Amniotic epithelial cell (primary cell): Measurements from ENCODE around the gene RTN3.
"Not testable (repeated sequence)": the region's sequence is repeated elsewhere in the genome, so short reads cannot be mapped to it uniquely, and the experiment has no call there.

ENCODE experiments used
- DNase-seq: peaks from one replicate; pipeline ENCODE4 v3.0.0-alpha.2; 2010; ENCODE audit warnings: low read depth

RTN3 gene

DNA sequence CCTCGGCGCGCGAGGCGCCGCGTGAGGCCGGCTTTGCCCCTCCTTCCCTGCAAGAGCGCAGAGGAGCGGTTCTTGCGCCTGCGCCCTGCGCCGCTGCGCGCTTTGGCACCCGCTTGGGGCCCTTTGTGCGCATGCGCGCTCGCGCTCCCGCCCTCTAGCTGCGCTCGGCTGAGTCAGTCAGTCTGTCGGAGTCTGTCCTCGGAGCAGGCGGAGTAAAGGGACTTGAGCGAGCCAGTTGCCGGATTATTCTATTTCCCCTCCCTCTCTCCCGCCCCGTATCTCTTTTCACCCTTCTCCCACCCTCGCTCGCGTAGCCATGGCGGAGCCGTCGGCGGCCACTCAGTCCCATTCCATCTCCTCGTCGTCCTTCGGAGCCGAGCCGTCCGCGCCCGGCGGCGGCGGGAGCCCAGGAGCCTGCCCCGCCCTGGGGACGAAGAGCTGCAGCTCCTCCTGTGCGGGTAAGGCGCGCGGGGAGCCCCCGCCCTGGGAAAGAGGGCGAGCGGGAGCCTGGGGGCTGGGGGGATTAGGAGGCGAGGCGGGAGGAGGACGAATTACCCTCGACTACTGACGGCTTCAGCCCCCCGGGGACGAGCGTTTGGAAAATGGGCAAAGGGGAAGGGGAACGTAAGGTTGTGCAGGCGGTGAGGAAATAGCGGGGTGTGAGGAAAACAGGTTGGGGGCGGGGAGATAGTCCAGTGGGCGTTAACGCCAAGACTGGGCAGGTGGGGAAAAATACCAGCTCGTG is at the start of gene RTN3:
Gene RTN3 (plus strand): TSS at position 180 of the 745 bp plus-strand sequence. CDS start 137 bp downstream, at position 317.
- peak; percentile 95 for DNase-seq

DNA sequence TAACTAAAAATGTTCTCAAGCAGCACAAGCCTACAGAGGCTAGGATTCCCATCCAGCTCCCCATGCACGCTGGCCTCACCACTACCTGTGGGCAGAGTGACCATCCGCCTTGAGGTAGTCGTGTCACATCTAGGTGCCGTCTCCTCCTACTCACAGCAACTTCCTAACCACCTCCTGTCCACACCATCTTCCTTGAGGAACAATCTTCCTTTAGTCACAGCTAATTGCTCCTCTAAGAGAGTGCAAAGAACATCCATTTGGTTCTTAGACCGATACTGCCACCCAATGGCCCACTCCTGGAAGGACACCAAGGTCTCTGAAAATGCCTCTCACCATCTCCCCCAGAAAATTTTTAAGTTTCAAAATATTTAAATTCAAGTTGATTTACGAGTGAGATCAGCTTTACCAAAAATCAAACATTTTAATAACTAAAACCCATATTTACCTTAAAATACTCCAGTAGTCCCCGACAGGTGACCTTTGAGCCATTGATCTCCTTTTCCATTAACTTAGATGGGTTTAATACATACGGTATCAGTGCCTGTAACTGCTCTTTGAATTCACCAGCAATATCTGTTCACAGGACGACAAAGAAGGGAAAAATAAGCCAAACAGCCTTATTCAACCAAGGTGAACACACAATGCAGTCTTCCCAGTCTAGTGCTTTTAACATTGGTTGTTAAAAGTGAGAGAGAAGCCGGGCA is 45.4 kb upstream of the RTN3 start:
- DNase-seq, result peak; percentile 64

DNA sequence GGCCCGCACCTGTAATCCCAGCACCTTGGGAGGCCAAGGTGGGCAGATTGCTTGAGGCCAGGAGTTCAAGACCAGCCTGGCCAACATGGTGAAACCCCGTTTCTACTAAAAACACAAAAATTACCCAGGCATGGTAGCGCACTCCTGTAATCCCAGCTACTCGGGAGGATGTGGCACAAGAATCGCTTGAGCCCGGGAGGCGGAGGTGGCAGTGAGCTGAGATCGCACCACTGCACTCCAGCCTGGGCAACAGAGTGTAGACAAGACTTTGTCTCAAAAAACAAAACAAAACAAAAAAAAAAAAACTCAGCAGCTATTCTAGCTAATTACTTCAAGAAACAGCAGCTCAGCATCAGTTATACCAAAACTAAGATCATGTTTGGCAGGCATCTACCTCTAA is 42.9 kb upstream of the RTN3 start:
- not testable (repeated sequence) for DNase-seq

DNA sequence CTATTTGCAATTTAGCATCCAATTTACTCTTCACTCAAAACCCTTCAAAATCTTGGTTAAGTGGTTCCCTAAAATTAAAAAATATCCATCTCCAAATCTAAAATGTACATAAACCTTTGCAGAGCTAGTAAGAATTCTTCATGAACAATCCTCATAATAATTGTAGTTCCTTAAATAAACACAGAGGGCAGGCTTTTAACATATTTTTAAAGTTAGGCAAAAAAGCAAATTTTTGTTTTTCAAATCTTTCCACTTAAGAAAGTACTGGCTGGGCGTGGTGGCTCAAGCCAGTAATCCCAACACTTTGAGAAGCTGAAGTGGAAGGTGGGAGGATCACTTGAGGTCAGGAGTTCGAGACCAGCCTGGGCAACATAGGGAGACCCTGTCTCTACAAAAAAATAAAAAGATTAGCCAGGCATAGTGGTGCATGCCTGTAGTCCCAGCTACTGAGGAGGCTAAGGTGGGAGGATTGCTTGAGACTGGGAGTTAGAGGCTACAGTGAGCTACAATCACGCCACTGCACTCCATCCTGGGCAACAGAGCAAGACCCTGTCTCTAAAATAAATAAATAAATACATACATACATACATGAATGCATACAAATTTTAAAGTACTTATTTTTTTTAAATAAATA is 42.0 kb upstream of the RTN3 start:
- peak; percentile 33 for DNase-seq

- peak; percentile 42 for DNase-seq
Measured at GRCh38 chr11:63641727-63642126, 39.6 kb upstream of the RTN3 start.

DNA sequence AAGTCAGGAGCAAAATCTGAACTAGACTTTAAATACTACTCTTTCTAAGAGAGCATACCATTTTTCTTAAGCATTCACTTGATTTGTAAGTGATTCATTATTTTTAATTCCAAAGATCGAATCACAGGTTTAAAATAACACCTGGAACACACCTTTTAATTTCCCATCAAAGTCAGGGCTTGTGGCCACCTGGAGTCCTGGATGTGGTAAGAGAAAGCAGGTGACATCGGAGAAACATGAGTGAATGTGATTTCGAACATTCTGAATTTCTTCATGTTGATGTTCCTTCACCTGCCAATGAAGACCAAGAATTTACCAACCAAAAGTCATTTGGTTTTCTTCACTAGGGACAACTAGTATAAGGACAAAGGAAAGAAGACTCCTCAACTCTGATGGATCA is 38.1 kb upstream of the RTN3 start:
- no peak for DNase-seq

DNA sequence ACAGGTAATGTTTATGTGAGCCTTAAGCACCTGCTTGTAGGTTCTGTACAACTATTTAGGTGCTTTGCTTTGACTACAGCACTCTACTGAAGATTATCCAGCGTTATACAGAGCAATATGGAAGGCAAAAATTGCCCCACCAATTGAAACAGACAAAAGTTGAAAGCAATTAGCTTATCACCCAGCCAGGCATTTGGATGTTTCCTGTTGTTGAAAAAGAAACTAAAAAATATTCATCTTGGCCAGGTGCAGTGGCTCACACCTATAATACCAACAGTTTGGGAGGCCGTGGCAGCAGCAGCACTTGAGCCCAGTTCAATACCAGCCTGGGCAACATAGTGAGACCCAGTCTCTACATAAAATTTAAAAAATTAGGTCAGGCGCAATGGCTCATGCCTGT is 28.6 kb upstream of the RTN3 start:
- DNase-seq, result no peak

- DNase-seq, result no peak
Measured at GRCh38 chr11:63660972-63661371, 20.3 kb upstream of the RTN3 start.

- peak; percentile 78 for DNase-seq
Measured at GRCh38 chr11:63663809-63664208, 17.5 kb upstream of the RTN3 start.

- peak; percentile 92 for DNase-seq
Measured at GRCh38 chr11:63666874-63667273, 14.4 kb upstream of the RTN3 start.

- peak; percentile 87 for DNase-seq
Measured at GRCh38 chr11:63667995-63668795, 13.1 kb upstream of the RTN3 start.

GRCh38 chr11:63670096-63670432 is 11.2 kb upstream of the RTN3 start:
- no peak for DNase-seq

DNA sequence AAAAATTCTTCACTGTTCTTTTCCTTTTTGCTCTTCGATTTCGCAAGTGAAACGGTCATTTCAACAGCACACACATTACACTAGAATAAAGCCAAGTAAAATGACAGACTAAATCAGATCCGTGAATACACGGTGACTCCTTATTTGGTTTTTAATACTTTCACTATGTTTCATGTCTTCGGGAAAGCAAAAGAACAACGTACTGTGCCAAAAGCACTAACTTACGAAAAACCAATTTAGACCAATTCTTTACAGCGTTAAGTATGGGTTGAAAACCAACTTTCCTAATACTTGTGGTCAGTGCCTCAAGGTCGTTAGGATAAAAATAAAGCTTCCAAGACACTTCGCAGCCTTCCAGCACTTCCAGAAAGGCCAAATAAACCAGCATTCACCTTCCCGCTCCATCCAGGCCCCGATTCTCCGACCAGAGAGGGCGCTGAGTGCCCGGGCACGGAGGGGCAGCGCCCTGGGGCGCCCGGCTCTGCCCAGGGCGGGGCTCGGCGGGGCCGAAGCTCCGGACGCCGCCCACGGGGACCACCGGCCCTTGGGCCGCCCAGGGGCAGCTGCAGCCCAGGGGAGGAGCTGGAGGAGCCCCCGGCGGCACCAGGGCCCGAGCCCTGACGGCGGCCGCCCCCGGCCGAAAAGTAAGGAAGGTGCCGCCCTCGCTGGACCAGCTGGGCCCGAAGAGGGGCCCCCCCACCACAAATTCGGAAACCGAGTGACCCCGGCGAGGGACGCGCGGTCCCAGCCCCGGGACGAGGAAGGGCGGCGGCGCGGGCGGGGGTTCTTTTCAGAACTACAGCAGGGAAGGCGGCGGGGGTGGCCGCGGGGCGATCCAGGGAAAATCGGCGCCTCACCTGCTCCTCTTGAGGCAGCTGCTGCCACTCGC is 10.6 kb upstream of the RTN3 start:
- peak; percentile 79 for DNase-seq

DNA sequence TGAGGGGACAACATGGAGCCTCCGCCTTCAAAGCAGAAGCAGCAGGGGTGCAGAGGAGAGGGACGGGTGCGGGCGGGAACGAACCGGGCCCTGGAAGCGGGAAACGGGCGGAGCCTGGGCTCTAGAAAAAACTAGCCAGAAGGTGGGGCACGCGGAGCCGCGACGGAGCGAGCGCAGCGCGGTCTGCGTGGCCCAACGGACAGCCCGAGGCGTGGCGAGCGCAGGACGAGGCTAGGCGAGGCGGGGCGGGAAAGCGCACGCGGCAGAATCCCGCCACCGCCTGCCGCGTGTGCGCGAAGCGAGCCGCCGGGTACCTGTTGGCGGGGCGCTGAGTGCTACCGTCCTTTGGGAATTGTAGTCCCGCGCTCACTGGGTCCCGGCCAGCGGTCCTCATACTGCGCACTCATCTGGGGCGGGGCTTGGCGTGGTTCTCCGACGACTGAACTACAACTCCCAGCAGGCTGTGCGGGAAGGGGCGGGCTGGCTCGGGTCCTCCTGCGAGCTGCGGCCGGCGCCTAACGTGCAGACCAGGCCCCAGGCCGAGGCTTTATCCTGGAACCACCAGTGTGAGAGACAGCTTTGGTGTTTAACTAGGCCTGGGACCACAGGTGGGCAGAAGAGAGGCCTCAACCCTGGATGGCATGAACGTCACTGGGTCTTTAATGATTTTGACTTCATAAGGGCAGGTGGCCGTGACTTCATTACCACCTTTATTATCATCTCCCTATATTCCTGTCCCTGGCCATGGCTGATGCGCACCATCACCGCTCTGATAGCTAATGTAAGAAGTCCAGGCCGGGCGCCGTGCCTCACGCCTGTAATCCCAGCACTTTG is 9.8 kb upstream of the RTN3 start, which contains the start of gene ATL3:
Gene ATL3 (minus strand): TSS at position 55 of the 834 bp plus-strand sequence. CDS start 41 bp downstream, at position 14.
- DNase-seq, result peak; percentile 96

DNA sequence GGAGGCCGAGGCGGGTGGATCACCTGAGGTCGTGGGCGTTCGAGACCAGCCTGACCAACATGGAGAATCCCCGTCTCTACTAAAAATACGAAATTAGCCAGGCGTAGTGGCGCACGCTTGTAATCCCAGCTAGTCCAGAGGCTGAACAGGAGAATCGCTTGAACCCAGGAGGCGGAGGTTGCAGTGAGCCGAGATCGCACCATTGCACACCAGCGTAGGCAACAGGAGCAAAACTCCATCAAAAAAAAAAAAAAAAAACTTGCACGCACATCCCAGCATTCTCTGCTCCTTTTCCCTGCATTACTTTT is 9.2 kb upstream of the RTN3 start:
- no peak for DNase-seq

DNA sequence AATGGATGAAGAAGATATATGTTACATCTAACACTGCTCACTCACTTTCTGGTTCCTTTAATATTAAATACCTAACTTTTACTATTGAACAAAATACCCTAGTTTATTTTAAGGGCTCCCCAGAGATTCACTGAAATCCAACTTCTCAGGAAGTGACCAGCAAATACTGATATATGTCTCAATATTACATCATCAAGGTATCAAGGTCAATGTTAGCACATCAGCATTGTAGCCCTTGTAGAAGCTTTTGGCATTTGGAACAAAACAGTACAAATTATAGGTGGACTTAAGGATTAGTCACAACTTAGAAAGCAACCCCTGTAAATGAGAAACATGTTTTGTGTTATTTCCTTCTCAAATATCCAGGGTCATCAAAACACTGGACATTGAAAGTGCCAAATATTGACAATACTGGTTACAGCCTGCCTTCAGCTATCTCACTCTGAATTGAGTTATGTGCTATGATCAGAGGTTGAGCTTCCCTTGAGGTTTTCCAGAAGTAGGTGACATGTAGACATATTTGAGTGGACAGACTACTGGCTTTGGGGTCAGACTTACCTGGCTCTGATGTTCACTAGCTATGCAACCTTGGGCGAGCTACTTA is 8.3 kb upstream of the RTN3 start:
- DNase-seq, result no peak

GRCh38 chr11:63673579-63673978 is 7.7 kb upstream of the RTN3 start:
- peak; percentile 47 for DNase-seq

- DNase-seq, result peak; percentile 35
Measured at GRCh38 chr11:63680834-63681320, 423 bp upstream of the RTN3 start.

DNA sequence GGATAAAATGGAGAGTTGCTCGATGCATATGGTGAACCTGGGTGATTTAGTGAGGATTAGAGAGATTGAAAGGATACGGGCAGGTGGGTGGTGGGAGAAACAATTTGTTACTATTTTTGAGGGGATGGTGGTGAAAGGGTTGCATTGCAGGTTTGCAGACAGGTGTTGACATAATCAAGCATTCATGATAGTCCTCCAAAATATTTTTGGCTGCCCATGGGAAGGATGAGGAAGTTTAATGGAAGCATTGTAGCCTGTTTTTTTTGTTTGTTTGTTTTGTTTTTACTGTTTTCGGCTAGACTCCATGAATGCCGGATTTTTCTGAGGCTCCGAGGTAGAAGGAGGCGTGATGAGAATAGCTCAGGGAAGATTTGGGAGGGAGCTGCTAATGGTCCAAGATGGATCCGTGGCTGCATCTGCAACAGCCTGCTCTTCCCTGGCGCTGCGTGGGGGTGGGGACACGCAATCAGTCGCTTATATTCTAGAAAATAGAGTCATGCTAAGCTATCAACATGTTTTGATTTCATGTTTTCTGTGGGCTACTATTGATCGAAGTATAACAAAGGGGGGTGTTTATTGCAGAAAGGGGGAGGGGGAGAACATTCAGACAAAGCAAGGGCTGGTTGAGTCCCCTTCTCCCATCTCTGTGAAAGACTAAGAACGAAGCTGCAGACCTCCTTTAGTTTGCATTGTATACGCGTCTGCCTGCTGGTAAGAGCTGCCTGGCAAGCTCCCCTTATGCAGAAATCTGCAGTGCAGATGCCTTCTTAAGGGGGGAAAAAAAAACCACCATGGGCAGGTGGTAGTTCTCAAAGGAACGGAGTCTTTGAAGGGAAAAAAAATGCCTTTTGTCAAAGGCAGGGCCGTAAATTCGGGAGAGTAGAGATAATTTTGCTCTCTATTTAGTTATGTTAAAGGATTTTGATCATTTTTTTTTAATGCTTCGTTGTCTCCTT is 1.0 kb downstream of the RTN3 start:
- peak; percentile 15 for DNase-seq
